HG02885 (cell line): Measurements from ENCODE around the gene HSPBAP1.

ENCODE experiments used
- ATAC-seq: cut with Tn5 transposase; IDR thresholded peaks from one replicate; pipeline ENCODE4 v1.9.1; 2021; ENCODE audit warnings: mild to moderate bottlenecking; ENCODE audit not compliant: unreplicated experiment, poor library complexity

Gene HSPBAP1

DNA sequence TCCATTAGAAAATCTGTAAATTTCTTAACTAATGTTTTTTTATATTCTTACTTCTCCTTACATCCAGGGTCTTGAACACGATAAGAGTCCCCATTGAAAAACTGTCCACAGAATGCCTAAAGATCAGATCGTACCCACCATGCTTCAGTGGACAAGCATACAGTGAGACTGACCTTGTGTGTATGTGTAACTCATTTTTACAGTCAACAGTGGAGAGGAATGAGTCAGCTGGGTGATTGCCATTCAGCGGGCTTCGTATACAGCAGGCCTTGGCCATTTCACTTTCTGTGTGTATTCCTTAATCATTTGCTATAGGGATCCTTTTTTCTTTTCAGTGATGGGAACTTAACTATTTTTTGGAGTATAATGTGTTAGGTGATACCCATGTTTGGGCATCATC, 102.4 kb downstream of the HSPBAP1 start:
- ATAC-seq = peak; percentile 71

DNA sequence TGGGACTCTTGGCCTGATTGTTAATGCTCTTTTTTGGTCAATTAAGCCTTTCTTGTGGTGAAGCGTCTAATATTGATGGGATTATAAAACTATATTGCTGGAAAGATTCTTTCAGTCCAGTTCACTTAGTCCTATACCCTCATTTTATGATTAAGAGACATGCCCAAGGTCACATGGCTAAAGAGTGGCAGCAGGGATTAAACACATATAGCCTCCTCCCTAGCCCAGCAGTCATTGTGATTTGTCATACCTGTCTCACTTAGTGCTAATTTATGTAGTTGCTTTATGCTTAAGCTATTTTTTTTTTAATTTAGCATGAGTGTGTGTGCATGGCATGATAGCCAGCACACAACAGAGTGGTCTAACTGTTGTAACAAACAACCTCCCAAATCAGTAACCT, 103.5 kb downstream of the HSPBAP1 start:
- ATAC-seq = no peak
